Measurements from ENCODE around the gene CDK8.
"Not testable (repeated sequence)": the region's sequence is repeated elsewhere in the genome, so short reads cannot be mapped to it uniquely, and the experiment has no call there.

The CDK8 gene

GRCh38 chr13:26310003-26310402, 56.1 kb downstream of the CDK8 start:
- no peak for TF ChIP-seq PPARA (CRISPR knock-in tag; IDR thresholded peaks at IDR 0.05; ENCODE audit: borderline replicate concordance)
- TF ChIP-seq ZNF70 (CRISPR knock-in tag; IDR thresholded peaks at IDR 0.05), result no peak
- ATAC-seq, result no peak

- ATAC-seq, result no peak
- TF ChIP-seq ZNF70 (CRISPR knock-in tag; IDR thresholded peaks at IDR 0.05), result no peak
- TF ChIP-seq TSHZ2 (CRISPR knock-in tag; IDR thresholded peaks at IDR 0.05), result no peak
- no peak for TF ChIP-seq GLIS3 (CRISPR knock-in tag; IDR thresholded peaks at IDR 0.05)
- TF ChIP-seq, protein P1, sequence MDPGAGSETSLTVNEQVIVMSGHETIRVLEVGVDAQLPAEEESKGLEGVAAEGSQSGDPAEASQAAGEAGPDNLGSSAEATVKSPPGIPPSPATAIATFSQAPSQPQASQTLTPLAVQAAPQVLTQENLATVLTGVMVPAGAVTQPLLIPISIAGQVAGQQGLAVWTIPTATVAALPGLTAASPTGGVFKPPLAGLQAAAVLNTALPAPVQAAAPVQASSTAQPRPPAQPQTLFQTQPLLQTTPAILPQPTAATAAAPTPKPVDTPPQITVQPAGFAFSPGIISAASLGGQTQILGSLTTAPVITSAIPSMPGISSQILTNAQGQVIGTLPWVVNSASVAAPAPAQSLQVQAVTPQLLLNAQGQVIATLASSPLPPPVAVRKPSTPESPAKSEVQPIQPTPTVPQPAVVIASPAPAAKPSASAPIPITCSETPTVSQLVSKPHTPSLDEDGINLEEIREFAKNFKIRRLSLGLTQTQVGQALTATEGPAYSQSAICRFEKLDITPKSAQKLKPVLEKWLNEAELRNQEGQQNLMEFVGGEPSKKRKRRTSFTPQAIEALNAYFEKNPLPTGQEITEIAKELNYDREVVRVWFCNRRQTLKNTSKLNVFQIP (CRISPR knock-in tag; IDR thresholded peaks at IDR 0.05; ENCODE audit: borderline replicate concordance, low read depth), result no peak
- no peak for TF ChIP-seq PATZ1 (CRISPR knock-in tag; IDR thresholded peaks at IDR 0.05; ENCODE audit: borderline replicate concordance)
- TF ChIP-seq ARNTL (CRISPR knock-in tag; IDR thresholded peaks at IDR 0.05; ENCODE audit: borderline replicate concordance, low read depth), result no peak
- no peak for TF ChIP-seq CSDC2 (CRISPR knock-in tag; IDR thresholded peaks at IDR 0.05)
- TF ChIP-seq OSR1 (CRISPR knock-in tag; IDR thresholded peaks at IDR 0.05), result no peak
- TF ChIP-seq ESRRG (CRISPR knock-in tag; IDR thresholded peaks at IDR 0.05), result no peak
- TF ChIP-seq ZNF8 (CRISPR knock-in tag; IDR thresholded peaks at IDR 0.05), result no peak
- TF ChIP-seq ZNF565 (CRISPR knock-in tag; conservative IDR thresholded peaks at IDR 0.05; ENCODE audit: low read depth), result no peak
- TF ChIP-seq ZC3H10 (CRISPR knock-in tag; IDR thresholded peaks at IDR 0.05), result no peak
- TF ChIP-seq PPARA (CRISPR knock-in tag; IDR thresholded peaks at IDR 0.05; ENCODE audit: borderline replicate concordance), result no peak
- no peak for TF ChIP-seq CREB5 (CRISPR knock-in tag; IDR thresholded peaks at IDR 0.05; ENCODE audit: low read depth)
Measured at GRCh38 chr13:26310470-26310869, 56.5 kb downstream of the CDK8 start.

- not testable (repeated sequence) for ATAC-seq
Measured at GRCh38 chr13:26312019-26312418, 58.1 kb downstream of the CDK8 start.

DNA sequence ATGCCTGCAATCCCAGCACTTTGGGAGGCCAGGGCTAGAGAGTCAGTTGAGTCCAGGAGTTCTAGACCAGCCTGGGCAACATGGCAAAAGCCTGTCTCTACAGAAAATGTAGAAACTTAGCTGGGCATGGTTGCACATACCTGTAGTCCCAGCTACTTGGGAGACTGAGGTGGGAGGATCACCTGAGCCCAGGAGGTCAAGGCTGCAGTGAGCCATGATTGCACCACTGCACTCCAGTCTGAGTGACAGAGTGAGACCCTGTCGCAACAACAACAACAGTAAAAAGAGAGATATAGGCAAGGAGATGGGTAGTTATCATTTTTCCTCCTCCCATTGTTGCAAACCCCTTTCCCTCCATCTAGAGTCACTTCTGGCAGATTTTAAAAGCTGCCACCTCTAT, 62.2 kb downstream of the CDK8 start:
- ATAC-seq, result not testable (repeated sequence)

GRCh38 chr13:26320766-26321165, 66.8 kb downstream of the CDK8 start:
- no peak for TF ChIP-seq TSHZ2 (CRISPR knock-in tag; IDR thresholded peaks at IDR 0.05)
- no peak for TF ChIP-seq RARB (CRISPR knock-in tag; IDR thresholded peaks at IDR 0.05)
- TF ChIP-seq, protein P2, sequence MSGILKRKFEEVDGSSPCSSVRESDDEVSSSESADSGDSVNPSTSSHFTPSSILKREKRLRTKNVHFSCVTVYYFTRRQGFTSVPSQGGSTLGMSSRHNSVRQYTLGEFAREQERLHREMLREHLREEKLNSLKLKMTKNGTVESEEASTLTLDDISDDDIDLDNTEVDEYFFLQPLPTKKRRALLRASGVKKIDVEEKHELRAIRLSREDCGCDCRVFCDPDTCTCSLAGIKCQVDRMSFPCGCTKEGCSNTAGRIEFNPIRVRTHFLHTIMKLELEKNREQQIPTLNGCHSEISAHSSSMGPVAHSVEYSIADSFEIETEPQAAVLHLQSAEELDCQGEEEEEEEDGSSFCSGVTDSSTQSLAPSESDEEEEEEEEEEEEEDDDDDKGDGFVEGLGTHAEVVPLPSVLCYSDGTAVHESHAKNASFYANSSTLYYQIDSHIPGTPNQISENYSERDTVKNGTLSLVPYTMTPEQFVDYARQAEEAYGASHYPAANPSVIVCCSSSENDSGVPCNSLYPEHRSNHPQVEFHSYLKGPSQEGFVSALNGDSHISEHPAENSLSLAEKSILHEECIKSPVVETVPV (CRISPR knock-in tag; IDR thresholded peaks at IDR 0.05), result no peak
- ATAC-seq, result no peak

Measured in SK-N-SH treated with all-trans-retinoic acid at 6 μM for 48 hours (cell line).